ENCODE results near the gene DHRS12. TPM values are rescaled to one million over a fixed set of nuclear protein-coding genes. Genes with fewer than 3 reads are reported as not detected.

The DHRS12 gene
- total and polyA plus RNA-seq, 8 donors, result 11.7 to 20.2 (median 14.9) TPM

DNA sequence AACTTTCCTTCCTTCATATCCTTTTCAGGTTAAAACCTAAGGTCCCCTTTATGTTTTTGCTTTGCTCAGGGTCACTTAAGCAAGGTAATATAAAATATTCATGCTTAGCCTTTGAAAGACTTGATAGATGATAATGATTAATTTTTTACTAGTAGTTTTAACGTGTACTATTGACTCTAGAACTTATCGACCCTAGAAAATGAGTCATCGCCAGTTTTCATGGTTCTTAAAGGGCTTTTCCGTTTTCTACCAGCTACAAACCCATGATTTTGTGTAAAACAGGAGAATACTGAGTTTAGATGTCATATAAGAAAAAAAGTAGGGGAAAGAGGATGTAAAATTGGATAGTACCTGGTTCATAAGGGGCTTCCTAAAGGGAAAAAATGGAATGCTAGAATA is 75.7 kb downstream of the DHRS12 start:
- H3K36me3 ChIP-seq, result peaks cover 0 to 11% of the 10 kb centered on the region in 2 donors
- H3K9me3 ChIP-seq, result no peaks in the 10 kb centered on the region
- TF ChIP-seq, protein P1, sequence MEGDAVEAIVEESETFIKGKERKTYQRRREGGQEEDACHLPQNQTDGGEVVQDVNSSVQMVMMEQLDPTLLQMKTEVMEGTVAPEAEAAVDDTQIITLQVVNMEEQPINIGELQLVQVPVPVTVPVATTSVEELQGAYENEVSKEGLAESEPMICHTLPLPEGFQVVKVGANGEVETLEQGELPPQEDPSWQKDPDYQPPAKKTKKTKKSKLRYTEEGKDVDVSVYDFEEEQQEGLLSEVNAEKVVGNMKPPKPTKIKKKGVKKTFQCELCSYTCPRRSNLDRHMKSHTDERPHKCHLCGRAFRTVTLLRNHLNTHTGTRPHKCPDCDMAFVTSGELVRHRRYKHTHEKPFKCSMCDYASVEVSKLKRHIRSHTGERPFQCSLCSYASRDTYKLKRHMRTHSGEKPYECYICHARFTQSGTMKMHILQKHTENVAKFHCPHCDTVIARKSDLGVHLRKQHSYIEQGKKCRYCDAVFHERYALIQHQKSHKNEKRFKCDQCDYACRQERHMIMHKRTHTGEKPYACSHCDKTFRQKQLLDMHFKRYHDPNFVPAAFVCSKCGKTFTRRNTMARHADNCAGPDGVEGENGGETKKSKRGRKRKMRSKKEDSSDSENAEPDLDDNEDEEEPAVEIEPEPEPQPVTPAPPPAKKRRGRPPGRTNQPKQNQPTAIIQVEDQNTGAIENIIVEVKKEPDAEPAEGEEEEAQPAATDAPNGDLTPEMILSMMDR (IDR thresholded peaks at IDR 0.05), result no peak
- intact Hi-C loops (cut with DNase I), result no loop called here
- peaks cover 4 to 8% of the 10 kb centered on the region in 2 donors for H3K4me1 ChIP-seq
- H3K27ac ChIP-seq, result no peak overlapping the region
- no peak for DNase-seq
- no peak overlapping the region for H3K4me3 ChIP-seq
- H3K27me3 ChIP-seq, result no peaks in the 10 kb centered on the region
- ATAC-seq, result no peak

DNA sequence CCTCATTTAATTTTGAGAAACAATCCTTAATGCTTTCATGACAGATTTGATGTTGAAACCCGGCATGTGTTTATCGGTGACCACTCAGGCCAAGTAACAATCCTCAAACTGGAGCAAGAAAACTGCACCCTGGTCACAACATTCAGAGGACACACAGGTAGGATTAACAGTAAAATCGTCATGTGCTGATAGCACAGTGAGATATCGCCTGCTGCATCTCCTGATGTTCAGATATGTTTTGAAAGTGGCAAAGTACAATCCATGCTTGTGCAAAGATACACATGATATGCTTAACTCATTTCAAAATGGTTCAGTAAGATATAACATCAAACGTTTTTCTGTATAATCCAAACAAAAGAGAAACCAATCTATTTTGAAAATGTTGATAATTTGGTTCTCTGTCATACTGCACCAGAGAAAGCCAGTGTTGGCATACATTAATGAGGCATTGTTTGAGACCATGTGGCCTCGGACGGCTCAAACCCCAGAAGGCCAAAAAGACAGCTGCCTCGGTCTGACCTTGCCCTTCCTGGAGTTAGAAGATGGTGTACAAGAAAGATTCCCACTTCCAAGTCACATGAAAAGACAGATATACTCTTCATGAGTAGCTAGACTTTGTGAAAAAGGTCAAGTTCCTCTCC is 76.2 kb downstream of the DHRS12 start:
- DNase-seq (no peak), ATAC-seq (no peak)
- intact Hi-C loops (cut with DNase I), result no loop called here
- Histone ChIP-seq H3K4me1 (peaks cover 4 to 8% of the 10 kb centered on the region in 2 donors), H3K27ac (no peak overlapping the region), H3K27me3 (no peaks in the 10 kb centered on the region), H3K36me3 (peaks cover 0 to 11% of the 10 kb centered on the region in 2 donors), H3K4me3 (no peak overlapping the region), H3K9me3 (no peaks in the 10 kb centered on the region)
- TF ChIP-seq, protein P1 (IDR thresholded peaks at IDR 0.05), result no peak

DNA sequence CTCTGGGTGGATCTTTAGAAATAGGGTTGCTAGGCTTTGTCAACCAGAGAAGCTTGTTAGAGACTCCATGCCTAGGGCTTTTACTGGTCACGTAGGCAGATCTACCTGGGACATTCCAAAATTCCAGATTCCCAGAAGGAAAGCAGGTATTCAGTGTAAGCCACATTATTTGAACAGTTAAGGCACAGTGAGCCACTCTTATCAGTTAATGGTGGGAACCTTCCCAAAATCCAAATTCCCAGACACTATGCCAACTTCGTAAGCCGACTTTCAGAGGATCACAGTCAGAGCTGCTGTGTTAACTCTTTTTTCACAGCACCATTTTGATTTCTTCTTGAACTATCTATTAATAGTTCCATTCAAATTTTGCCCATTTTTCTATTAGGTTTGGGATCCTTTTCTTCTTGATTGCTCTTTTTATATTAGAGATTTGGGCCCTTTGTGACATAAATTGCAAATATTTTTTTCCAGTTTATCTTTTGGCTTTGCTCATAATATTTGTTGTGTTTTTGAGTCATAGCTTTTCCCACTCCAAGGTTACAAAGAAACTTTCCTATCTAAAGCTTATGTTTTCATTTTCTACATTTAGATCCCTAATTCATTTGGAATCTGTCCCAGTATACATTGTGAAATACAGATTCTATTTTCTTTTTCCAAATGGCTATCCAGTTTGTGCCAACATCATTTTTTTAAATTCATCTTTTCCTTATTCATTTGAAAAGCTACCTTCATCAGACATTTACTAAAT is 77.3 kb downstream of the DHRS12 start:
- DNase-seq (peak in 2 of 4 donors; percentile 74 to 82), ATAC-seq (no peak)
- TF ChIP-seq, protein P1 (IDR thresholded peaks at IDR 0.05), result no peak
- intact Hi-C loops (cut with DNase I), result no loop called here
- H3K36me3 ChIP-seq, result peaks cover 0 to 11% of the 10 kb centered on the region in 2 donors
- no peak overlapping the region for H3K27ac ChIP-seq
- no peak overlapping the region for H3K4me3 ChIP-seq
- no peaks in the 10 kb centered on the region for H3K9me3 ChIP-seq
- H3K4me1 ChIP-seq, result peaks cover 4 to 8% of the 10 kb centered on the region in 2 donors
- no peaks in the 10 kb centered on the region for H3K27me3 ChIP-seq

DNA sequence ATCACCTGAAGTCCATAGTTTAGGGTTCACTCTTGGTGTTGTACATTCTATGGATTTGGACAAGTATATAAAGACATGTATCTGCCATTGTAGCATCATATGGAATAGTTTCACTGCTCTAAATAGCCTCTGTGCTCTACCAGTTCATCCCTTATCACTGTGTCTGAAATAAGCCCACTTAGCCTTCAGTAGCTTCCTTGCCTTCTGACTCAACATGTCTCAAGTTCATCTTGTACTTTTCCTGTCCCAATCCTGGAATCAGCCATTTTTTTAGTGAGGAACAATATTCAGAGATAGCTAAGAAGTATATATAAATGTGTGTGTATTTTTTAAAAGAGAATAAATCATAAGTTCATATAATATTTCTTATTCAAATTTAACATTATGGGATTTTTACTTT is 79.2 kb downstream of the DHRS12 start:
- no peaks in the 10 kb centered on the region for H3K4me1 ChIP-seq
- H3K9me3 ChIP-seq, result no peaks in the 10 kb centered on the region
- H3K36me3 ChIP-seq, result peaks cover 0 to 11% of the 10 kb centered on the region in 2 donors
- ATAC-seq, result no peak
- DNase-seq, result no peak
- TF ChIP-seq, protein P1 (IDR thresholded peaks at IDR 0.05), result no peak
- no peaks in the 10 kb centered on the region for H3K27me3 ChIP-seq
- H3K27ac ChIP-seq, result no peak overlapping the region
- intact Hi-C loops (cut with DNase I), result no loop called here
- no peak overlapping the region for H3K4me3 ChIP-seq

DNA sequence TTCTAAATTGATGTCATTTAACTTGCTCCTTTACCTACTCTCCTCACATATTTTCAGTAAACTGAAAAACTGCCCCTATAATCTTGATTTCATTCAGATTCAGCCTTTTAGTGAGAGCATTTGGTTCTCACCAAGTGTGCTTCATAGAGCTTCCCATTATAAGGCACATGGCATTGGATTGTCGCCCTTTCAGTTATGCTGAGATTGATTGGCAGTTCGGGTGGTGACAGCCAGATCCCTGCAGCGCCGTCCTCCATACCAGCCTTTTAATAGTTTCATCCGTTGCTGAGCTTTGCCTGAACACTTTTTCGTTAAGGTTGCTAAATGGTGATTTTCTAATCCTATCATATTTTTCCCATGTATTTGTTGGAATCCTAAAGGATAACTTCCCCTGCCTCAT is 80.4 kb downstream of the DHRS12 start:
- DNase-seq, result no peak
- no peak for ATAC-seq
- no peaks in the 10 kb centered on the region for H3K9me3 ChIP-seq
- TF ChIP-seq, protein P1 (IDR thresholded peaks at IDR 0.05), result no peak
- intact Hi-C loops (cut with DNase I), result no loop called here
- no peak overlapping the region for H3K4me3 ChIP-seq
- no peaks in the 10 kb centered on the region for H3K4me1 ChIP-seq
- H3K36me3 ChIP-seq, result peaks cover 0 to 11% of the 10 kb centered on the region in 2 donors
- no peak overlapping the region for H3K27ac ChIP-seq
- H3K27me3 ChIP-seq, result no peaks in the 10 kb centered on the region
